K562 (cell line): Measurements from ENCODE around the gene PTPRU. TPM values are rescaled to one million over a fixed set of nuclear protein-coding genes. Genes with fewer than 3 reads are reported as not detected.
A peak's percentile ranks its signal among the peaks of the same experiment; 100 is the strongest.

Experiments used
- ATAC-seq: fragments of 200-7000 bp; cut with Tn5 transposase; 3 replicates; pipeline ENCODE4 v1.9.1; 2020; ENCODE audit warnings: moderate library complexity
- BruUV-seq: library from RNA; stranded (reverse); fragments of 400-500 nt; replicated peaks from 2 replicates; lab custom pipeline; 2021; lab: Mats Ljungman, UMichigan
- CTCF ChIA-PET: fragments of 300-600 bp; formaldehyde crosslinking; extraction: SDS; loops from one replicate; lab custom pipeline; 2021; ENCODE audit warnings: low intra/inter-chr PET ratio; lab: Yijun Ruan, JAX
- POLR2A ChIA-PET: fragments of 300-600, 350-650 bp; sonication (Branson Sonifier 250); formaldehyde crosslinking; extraction: SDS; loops from one replicate; lab custom pipeline; 2021; ENCODE audit warnings: antibody characterized with exemption, inconsistent platforms; lab: Yijun Ruan, JAX
- DNase-seq, 4 experiments: peaks; one replicate each; pipeline versions ENCODE4 v3.0.0 to v3.0.0-alpha.2; 2011 to 2018; ENCODE audit warnings: low spot score in 3 of 4, mixed read lengths in 3 of 4; ENCODE audit errors: extremely low read depth in 1 of 4
- FAIRE-seq: peaks from 2 replicates; lab custom pipeline; 2011; peaks lifted over from hg19 to GRCh38; lab: Jason Lieb, UNC
- H2AFZ ChIP-seq: 2 replicates; pipeline ENCODE4 v1.6.0; 2011; ENCODE audit warnings: low read depth, low read length, control low read depth, inconsistent platforms
- H3K27ac ChIP-seq: fragments of 200-600 bp; 3 replicates; pipeline ENCODE4 v1.8.0; 2011; ENCODE audit warnings: low read depth, mild to moderate bottlenecking, control low read depth, inconsistent platforms, low read length, moderate library complexity, mixed read lengths; ENCODE audit errors: extremely low read depth
- H3K27me3 ChIP-seq, 2 experiments: fragments of 300-600 bp in 1 of 2; 2 replicates in 1 of 2; 3 replicates in 1 of 2; pipeline versions ENCODE4 v1.6.0 to v1.8.0; 2011; ENCODE audit warnings: inconsistent platforms in 2 of 2, low read length in 2 of 2, mild to moderate bottlenecking in 1 of 2, mixed read lengths in 1 of 2, moderate library complexity in 1 of 2; ENCODE audit not compliant: control insufficient read depth in 2 of 2, insufficient read depth in 2 of 2
- H3K36me3 ChIP-seq: fragments of 300-600 bp; 3 replicates; pipeline ENCODE4 v1.8.0; 2011; ENCODE audit warnings: mild to moderate bottlenecking, low read length, inconsistent platforms; ENCODE audit not compliant: control insufficient read depth, insufficient read depth
- H3K4me1 ChIP-seq, 2 experiments: fragments of 200-600 bp in 1 of 2; replicated peaks in 1 of 2; 2 replicates in 1 of 2; 3 replicates in 1 of 2; pipeline versions ENCODE4 v1.5.1 to v1.8.0; 2011; ENCODE audit warnings: inconsistent platforms in 2 of 2, low read length in 2 of 2, mild to moderate bottlenecking in 1 of 2, mixed read lengths in 1 of 2, moderate library complexity in 1 of 2; ENCODE audit not compliant: control insufficient read depth in 2 of 2, insufficient read depth in 2 of 2
- H3K4me2 ChIP-seq: 2 replicates; pipeline ENCODE4 v1.6.1; 2011; ENCODE audit warnings: low read length, control low read depth, inconsistent platforms, mixed read lengths; ENCODE audit not compliant: insufficient read depth
- H3K4me3 ChIP-seq: fragments of 200-600 bp; sonication (generic), shearing (Covaris generic); 2 replicates; pipeline ENCODE4 v1.5.1; 2016; ENCODE audit warnings: control low read depth, inconsistent platforms
- H3K79me2 ChIP-seq: fragments of 200-600 bp; 3 replicates; pipeline ENCODE4 v1.8.0; 2011; ENCODE audit warnings: low read length, inconsistent platforms; ENCODE audit not compliant: control insufficient read depth, insufficient read depth
- H3K9ac ChIP-seq, 2 experiments: 2 replicates each; pipeline versions ENCODE4 v1.6.0 to v1.6.1; 2011; ENCODE audit warnings: low read depth in 2 of 2, low read length in 2 of 2, control low read depth in 1 of 2, inconsistent platforms in 1 of 2, mild to moderate bottlenecking in 1 of 2, mixed read lengths in 1 of 2; ENCODE audit not compliant: insufficient read depth in 1 of 2
- H3K9me1 ChIP-seq: one replicate; pipeline ENCODE4 v1.6.0; 2011; ENCODE audit warnings: inconsistent platforms, mild to moderate bottlenecking, low read length, moderate library complexity; ENCODE audit not compliant: control insufficient read depth, insufficient read depth
- H3K9me3 ChIP-seq: replicated peaks from 2 replicates; pipeline ENCODE4 v1.5.1; 2011; ENCODE audit warnings: low read depth, low read length, inconsistent platforms; ENCODE audit not compliant: control insufficient read depth, insufficient read depth
- H4K20me1 ChIP-seq: replicated peaks from 2 replicates; pipeline ENCODE4 v1.6.1; 2011; ENCODE audit warnings: low read length, inconsistent platforms, mixed read lengths; ENCODE audit not compliant: control insufficient read depth, insufficient read depth
- KDM1A ChIP-seq, 2 experiments: fragments of 450-650 bp; IDR thresholded peaks; 2 replicates each; pipeline ENCODE4 v1.6.1; 2016; ENCODE audit warnings: mild to moderate bottlenecking in 2 of 2
- LEF1 ChIP-seq: fragments of 450-650 bp; IDR thresholded peaks from 2 replicates; pipeline ENCODE4 v1.6.1; 2016; ENCODE audit warnings: mild to moderate bottlenecking
- MAZ ChIP-seq, 2 experiments: fragments of 450-650 bp in 1 of 2; sonication (generic) in 1 of 2; formaldehyde crosslinking; IDR thresholded peaks in 1 of 2; conservative IDR thresholded peaks in 1 of 2; 2 replicates each; pipeline versions ENCODE4 v1.4.0 to v1.5.0; 2020; ENCODE audit warnings: mild to moderate bottlenecking in 1 of 2, missing genetic modification reagents in 1 of 2
- MTA2 ChIP-seq: fragments of 450-650 bp; IDR thresholded peaks from 2 replicates; pipeline ENCODE4 v1.6.1; 2016; ENCODE audit warnings: low read depth
- PML ChIP-seq: IDR thresholded peaks from 2 replicates; pipeline ENCODE4 v1.6.1; 2012; ENCODE audit warnings: low read length, inconsistent platforms
- RBM25 ChIP-seq: fragments of 200-400 bp; formaldehyde crosslinking; IDR thresholded peaks from 2 replicates; pipeline ENCODE4 v1.6.1; 2018; ENCODE audit warnings: low read length, low read depth, moderate library complexity; ENCODE audit not compliant: severe bottlenecking
- TEAD2 ChIP-seq: fragments of 450-650 bp; IDR thresholded peaks from 2 replicates; pipeline ENCODE4 v1.6.1; 2016; ENCODE audit warnings: missing genetic modification characterization, control low read depth, missing compliant biosample characterization
- ZNF384 ChIP-seq: IDR thresholded peaks from 2 replicates; pipeline ENCODE4 v1.6.1; 2012; ENCODE audit warnings: low read depth, low read length, improper control_type of control experiment
- ZNF584 ChIP-seq: fragments of 200-800 bp; sonication (Bioruptor generic); IDR thresholded peaks from 2 replicates; pipeline ENCODE4 v1.6.1; 2016; ENCODE audit warnings: low read depth, mild to moderate bottlenecking, missing genetic modification characterization, missing compliant biosample characterization
- ZNF778 ChIP-seq: fragments of 450-650 bp; formaldehyde crosslinking; IDR thresholded peaks from 2 replicates; pipeline ENCODE4 v1.4.0; 2020; ENCODE audit warnings: mild to moderate bottlenecking, moderate library complexity
- WGBS: fragments of 100-300 bp; shearing (Covaris generic); methylation state at CpG from one replicate; pipeline ENCODE4 v1.1.6; 2016; ENCODE audit warnings: low coverage, mixed read lengths; ENCODE audit not compliant: insufficient coverage; ENCODE audit errors: missing lambda C conversion rate; 5-methylcytosine and 5-hydroxymethylcytosine counted together
- in situ Hi-C: fragments of 300-500 bp; cut with MboI; formaldehyde crosslinking; loops from 4 replicates; pipeline ENCODE4 v1.15.0; 2018; ENCODE audit warnings: inconsistent platforms, mixed read lengths
- intact Hi-C: fragments of 100-400 bp; cut with micrococcal nuclease; formaldehyde crosslinking; loops from 2 replicates; pipeline ENCODE4 v1.14.2; 2022
- polyA plus RNA-seq, 8 experiments: library from polyadenylated mRNA; depleted of rRNA in 4 of 8; stranded (reverse) in 5 of 8; unstranded in 3 of 8; fragments of >200 nt; fragmentation: Nextera tagmentation in 2 of 8; fragmentation: Illumina TruSeq in 1 of 8; extraction: Ambion mirVana in 2 of 8; extraction: Trizol in 1 of 8; gene quantifications; 2 replicates each; pipeline versions ENCODE4 v1.2.1 to v1.2.3, GENCODE V29; 2011 to 2014; ENCODE audit warnings: inconsistent platforms in 1 of 8, missing spikeins in 1 of 8
- total RNA-seq, 7 experiments: library from RNA; depleted of rRNA in 6 of 7; stranded (reverse); fragments of >200 nt in 6 of 7; fragmentation: Illumina TruSeq in 2 of 7; extraction: Trizol in 2 of 7; gene quantifications; 2 replicates each; pipeline versions ENCODE4 v1.2.1 to v1.2.3, GENCODE V29; 2011 to 2021; ENCODE audit warnings: low replicate concordance in 1 of 7
- TF ChIP-seq, protein P1 (sequence below), 2 experiments: IDR thresholded peaks; 2 replicates each; pipeline ENCODE4 v1.6.1; 2011; ENCODE audit warnings: borderline replicate concordance in 1 of 2, control low read depth in 1 of 2, low read depth in 1 of 2, low read length in 1 of 2, mild to moderate bottlenecking in 1 of 2, mixed read lengths in 1 of 2, moderate library complexity in 1 of 2; ENCODE audit not compliant: insufficient read depth in 1 of 2, insufficient read length in 1 of 2, poor library complexity in 1 of 2, severe bottlenecking in 1 of 2; ENCODE audit errors: extremely low read depth in 1 of 2
- TF ChIP-seq, protein P2 (sequence below): fragments of 450-650 bp; IDR thresholded peaks from 2 replicates; pipeline ENCODE4 v1.6.1; 2018; ENCODE audit not compliant: partially characterized antibody
- TF ChIP-seq, protein P3 (sequence below): sonication (generic); IDR thresholded peaks from 2 replicates; pipeline ENCODE4 v1.6.1; 2016
- TF ChIP-seq, protein P4 (sequence below): fragments of 450-650 bp; formaldehyde crosslinking; IDR thresholded peaks from 2 replicates; pipeline ENCODE4 v1.4.0; 2020; ENCODE audit warnings: mild to moderate bottlenecking

PTPRU gene
- total and polyA plus RNA-seq, 9 of the 15 experiments (the other 6 are each of a cell fraction or from before 2014, with no cell fraction given): 0.01 to 2.9 (median 1.0) TPM

DNA sequence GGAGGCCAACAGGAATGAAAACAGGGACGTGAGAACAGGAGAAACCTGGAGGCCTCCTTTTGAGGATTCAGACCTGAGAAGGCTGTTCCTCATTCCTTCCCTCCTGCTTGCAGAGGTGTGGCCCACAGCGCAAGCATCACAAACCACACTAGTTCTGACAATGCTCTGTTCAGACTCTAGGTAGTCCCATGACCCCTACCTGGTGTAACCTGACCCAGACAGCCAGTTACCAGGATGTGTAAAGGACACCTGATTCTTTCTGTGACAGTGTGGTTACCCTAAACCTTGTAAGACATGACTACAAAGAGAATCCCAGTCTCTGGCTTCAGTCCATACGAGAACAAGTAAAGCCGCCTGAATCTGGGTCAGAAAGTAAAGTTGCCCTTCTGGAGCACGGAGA, 8.8 kb upstream of the PTPRU start (continued):
- TF ChIP-seq, protein P1, sequence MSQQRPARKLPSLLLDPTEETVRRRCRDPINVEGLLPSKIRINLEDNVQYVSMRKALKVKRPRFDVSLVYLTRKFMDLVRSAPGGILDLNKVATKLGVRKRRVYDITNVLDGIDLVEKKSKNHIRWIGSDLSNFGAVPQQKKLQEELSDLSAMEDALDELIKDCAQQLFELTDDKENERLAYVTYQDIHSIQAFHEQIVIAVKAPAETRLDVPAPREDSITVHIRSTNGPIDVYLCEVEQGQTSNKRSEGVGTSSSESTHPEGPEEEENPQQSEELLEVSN (IDR thresholded peaks at IDR 0.05; ENCODE audit: borderline replicate concordance in 1 of 2, extremely low read depth in 1 of 2, insufficient read depth in 1 of 2, insufficient read length in 1 of 2, low read depth in 1 of 2, low read length in 1 of 2, poor library complexity in 1 of 2, severe bottlenecking in 1 of 2): no peak
- TF ChIP-seq PML: no peak
- TF ChIP-seq, protein P2, sequence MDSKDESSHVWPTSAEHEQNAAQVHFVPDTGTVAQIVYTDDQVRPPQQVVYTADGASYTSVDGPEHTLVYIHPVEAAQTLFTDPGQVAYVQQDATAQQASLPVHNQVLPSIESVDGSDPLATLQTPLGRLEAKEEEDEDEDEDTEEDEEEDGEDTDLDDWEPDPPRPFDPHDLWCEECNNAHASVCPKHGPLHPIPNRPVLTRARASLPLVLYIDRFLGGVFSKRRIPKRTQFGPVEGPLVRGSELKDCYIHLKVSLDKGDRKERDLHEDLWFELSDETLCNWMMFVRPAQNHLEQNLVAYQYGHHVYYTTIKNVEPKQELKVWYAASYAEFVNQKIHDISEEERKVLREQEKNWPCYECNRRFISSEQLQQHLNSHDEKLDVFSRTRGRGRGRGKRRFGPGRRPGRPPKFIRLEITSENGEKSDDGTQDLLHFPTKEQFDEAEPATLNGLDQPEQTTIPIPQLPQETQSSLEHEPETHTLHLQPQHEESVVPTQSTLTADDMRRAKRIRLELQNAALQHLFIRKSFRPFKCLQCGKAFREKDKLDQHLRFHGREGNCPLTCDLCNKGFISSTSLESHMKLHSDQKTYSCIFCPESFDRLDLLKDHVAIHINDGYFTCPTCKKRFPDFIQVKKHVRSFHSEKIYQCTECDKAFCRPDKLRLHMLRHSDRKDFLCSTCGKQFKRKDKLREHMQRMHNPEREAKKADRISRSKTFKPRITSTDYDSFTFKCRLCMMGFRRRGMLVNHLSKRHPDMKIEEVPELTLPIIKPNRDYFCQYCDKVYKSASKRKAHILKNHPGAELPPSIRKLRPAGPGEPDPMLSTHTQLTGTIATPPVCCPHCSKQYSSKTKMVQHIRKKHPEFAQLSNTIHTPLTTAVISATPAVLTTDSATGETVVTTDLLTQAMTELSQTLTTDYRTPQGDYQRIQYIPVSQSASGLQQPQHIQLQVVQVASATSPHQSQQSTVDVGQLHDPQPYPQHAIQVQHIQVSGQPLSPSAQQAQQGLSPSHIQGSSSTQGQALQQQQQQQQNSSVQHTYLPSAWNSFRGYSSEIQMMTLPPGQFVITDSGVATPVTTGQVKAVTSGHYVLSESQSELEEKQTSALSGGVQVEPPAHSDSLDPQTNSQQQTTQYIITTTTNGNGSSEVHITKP: no peak

DNA sequence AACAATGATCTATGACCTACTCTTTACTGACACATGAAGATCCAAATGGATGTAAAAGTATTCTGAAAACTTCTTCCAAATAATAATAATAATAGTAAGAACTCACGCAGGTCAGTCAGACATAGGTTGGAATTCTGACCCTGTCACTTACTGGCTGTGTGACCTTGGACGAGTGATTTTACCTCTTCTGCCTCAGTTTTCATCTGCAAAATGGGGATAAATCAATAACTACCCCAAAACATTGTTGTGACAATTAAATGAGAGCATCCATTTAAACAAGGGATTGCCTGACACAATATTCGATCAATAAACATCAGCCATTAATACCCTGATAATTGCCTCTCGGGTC, 6.1 kb upstream of the PTPRU start:
- Histone ChIP-seq H3K27ac (peak overlapping the region; percentile 75), H3K36me3 (peaks cover 18% of the 10 kb centered on the region; the same call in 2 of the 3 replicates), H3K4me2 (peak overlapping the region; percentile 81), H3K4me1 (peaks cover 7 to 12% of the 10 kb centered on the region in 2 experiments; a peak in 3 of 5 replicates), H3K9ac (peak overlapping the region; percentile 83 to 94), H3K27me3 (no peaks in the 10 kb centered on the region), H2AFZ (peak overlapping the region; percentile 98), H3K9me1 (no peaks in the 10 kb centered on the region), H4K20me1 (0 out of 2 replicates have a peak, but pooled peaks cover 3% of the 10 kb centered on the region), H3K9me3 (no peaks in the 10 kb centered on the region), H3K4me3 (peak overlapping the region; percentile 78), H3K79me2 (peaks cover 36% of the 10 kb centered on the region)
- POLR2A ChIA-PET: interaction anchor here (0.7 to 3.0 kb wide), 4 partner anchors 10 to 1631 kb away, joined by 3 to 18 read pairs (median 3); no protein-coding TSS in a partner anchor
- CTCF ChIA-PET: no interaction called here
- in situ Hi-C loops (loop anchor here (10.0 kb wide), 2 partner anchors 475 to 875 kb away; no protein-coding TSS in a partner anchor), intact Hi-C loops (loop anchor here (10.0 kb wide), 2 partner anchors 885 to 1545 kb away; no protein-coding TSS in a partner anchor)
- BruUV-seq: no TSS peak
- DNase-seq (no peak), ATAC-seq (no peak), FAIRE-seq (no peak)
- 0% methylated on average over 4 of the region's 4 CpGs for WGBS
- TF ChIP-seq TEAD2 (tag) (no peak), ZNF384 (no peak), LEF1 (no peak), RBM25 (peak; percentile 89), ZNF584 (CRISPR knock-in tag) (no peak), KDM1A (IDR thresholded peaks at IDR 0.05) (peak; percentile 24 to 80; a peak in 3 of 4 replicates), MAZ (CRISPR knock-in tag; conservative IDR thresholded peaks at IDR 0.05 in 1 of 2, IDR thresholded peaks at IDR 0.05 in 1 of 2) (no peak), ZNF778 (CRISPR knock-in tag) (no peak), MTA2 (no peak)
- TF ChIP-seq, protein P3, sequence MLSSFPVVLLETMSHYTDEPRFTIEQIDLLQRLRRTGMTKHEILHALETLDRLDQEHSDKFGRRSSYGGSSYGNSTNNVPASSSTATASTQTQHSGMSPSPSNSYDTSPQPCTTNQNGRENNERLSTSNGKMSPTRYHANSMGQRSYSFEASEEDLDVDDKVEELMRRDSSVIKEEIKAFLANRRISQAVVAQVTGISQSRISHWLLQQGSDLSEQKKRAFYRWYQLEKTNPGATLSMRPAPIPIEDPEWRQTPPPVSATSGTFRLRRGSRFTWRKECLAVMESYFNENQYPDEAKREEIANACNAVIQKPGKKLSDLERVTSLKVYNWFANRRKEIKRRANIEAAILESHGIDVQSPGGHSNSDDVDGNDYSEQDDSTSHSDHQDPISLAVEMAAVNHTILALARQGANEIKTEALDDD: no peak
- TF ChIP-seq, protein P4, sequence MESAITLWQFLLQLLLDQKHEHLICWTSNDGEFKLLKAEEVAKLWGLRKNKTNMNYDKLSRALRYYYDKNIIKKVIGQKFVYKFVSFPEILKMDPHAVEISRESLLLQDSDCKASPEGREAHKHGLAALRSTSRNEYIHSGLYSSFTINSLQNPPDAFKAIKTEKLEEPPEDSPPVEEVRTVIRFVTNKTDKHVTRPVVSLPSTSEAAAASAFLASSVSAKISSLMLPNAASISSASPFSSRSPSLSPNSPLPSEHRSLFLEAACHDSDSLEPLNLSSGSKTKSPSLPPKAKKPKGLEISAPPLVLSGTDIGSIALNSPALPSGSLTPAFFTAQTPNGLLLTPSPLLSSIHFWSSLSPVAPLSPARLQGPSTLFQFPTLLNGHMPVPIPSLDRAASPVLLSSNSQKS (CRISPR knock-in tag): no peak
